Measurements from ENCODE around the gene TMEM59L. TPM values are rescaled to one million over a fixed set of nuclear protein-coding genes. Genes with fewer than 3 reads are reported as not detected.
A peak's percentile ranks its signal among the peaks of the same experiment; 100 is the strongest.

TMEM59L gene
- total RNA-seq, 1 donor from 2014 or later: not detected

- DNase-seq (ENCODE audit: low read depth in 2 of 2): no peak
Observed at GRCh38 chr19:18636969-18637629, 24.4 kb downstream of the TMEM59L start, which contains the start of gene KLHL26. Gene KLHL26, plus strand, starts transcription at chr19:18637028. Its CDS starts 27 bp downstream, at chr19:18637055.

- no peak for DNase-seq (ENCODE audit: low read depth in 2 of 2)
Observed at GRCh38 chr19:18637673-18638630, 25.3 kb downstream of the TMEM59L start.

GRCh38 chr19:18639706-18640243 lies 27.1 kb downstream of the TMEM59L start:
- DNase-seq (ENCODE audit: low read depth in 2 of 2): no peak

GRCh38 chr19:18644196-18645034 lies 31.7 kb downstream of the TMEM59L start:
- DNase-seq (ENCODE audit: low read depth in 2 of 2): no peak

GRCh38 chr19:18645035-18645511 lies 32.4 kb downstream of the TMEM59L start:
- DNase-seq (ENCODE audit: low read depth in 2 of 2): no peak

GRCh38 chr19:18646535-18647370 lies 34.1 kb downstream of the TMEM59L start:
- DNase-seq (ENCODE audit: low read depth in 2 of 2): no peak

- no peak for DNase-seq (ENCODE audit: low read depth in 2 of 2)
Observed at GRCh38 chr19:18647371-18647767, 34.7 kb downstream of the TMEM59L start.

GRCh38 chr19:18647807-18648206 lies 35.1 kb downstream of the TMEM59L start:
- DNase-seq (ENCODE audit: low read depth in 2 of 2): no peak

- DNase-seq (ENCODE audit: low read depth in 2 of 2): peak in 1 of 2 donors; percentile 59
Observed at GRCh38 chr19:18648973-18649315, 36.3 kb downstream of the TMEM59L start.

GRCh38 chr19:18649371-18650020 lies 36.8 kb downstream of the TMEM59L start:
- DNase-seq (ENCODE audit: low read depth in 2 of 2): peak; percentile 31 to 79

- DNase-seq (ENCODE audit: low read depth in 2 of 2): peak in 1 of 2 donors; percentile 76
Observed at GRCh38 chr19:18650021-18650390, 37.3 kb downstream of the TMEM59L start.

- DNase-seq (ENCODE audit: low read depth in 2 of 2): peak; percentile 85 to 88
Observed at GRCh38 chr19:18650468-18651041, 37.9 kb downstream of the TMEM59L start.

GRCh38 chr19:18651300-18651699 lies 38.6 kb downstream of the TMEM59L start:
- DNase-seq (ENCODE audit: low read depth in 2 of 2): no peak

GRCh38 chr19:18651733-18652132 lies 39.1 kb downstream of the TMEM59L start:
- no peak for DNase-seq (ENCODE audit: low read depth in 2 of 2)

- no peak for DNase-seq (ENCODE audit: low read depth in 2 of 2)
Observed at GRCh38 chr19:18653853-18654252, 41.2 kb downstream of the TMEM59L start.

- no peak for DNase-seq (ENCODE audit: low read depth in 2 of 2)
Observed at GRCh38 chr19:18654469-18654868, 41.8 kb downstream of the TMEM59L start.

GRCh38 chr19:18655173-18655844 lies 42.6 kb downstream of the TMEM59L start:
- DNase-seq (ENCODE audit: low read depth in 2 of 2): no peak

GRCh38 chr19:18656337-18657086 lies 43.8 kb downstream of the TMEM59L start:
- DNase-seq (ENCODE audit: low read depth in 2 of 2): no peak
